Neural cell (in vitro differentiated cells): ENCODE results near the gene P2RY14. TPM values are rescaled to one million over a fixed set of nuclear protein-coding genes. Genes with fewer than 3 reads are reported as not detected.

Experiments
- H2AFZ ChIP-seq: fragments of 200-600, 300-800 bp; sonication (generic), shearing (Covaris generic); 2 replicates; pipeline ENCODE4 v1.6.0; 2014; ENCODE audit warnings: low read depth, mild to moderate bottlenecking, antibody characterized with exemption, low read length, moderate library complexity
- H3F3A ChIP-seq: fragments of 200-600 bp; shearing (Covaris generic); 2 replicates; pipeline ENCODE4 v1.6.1; 2016; ENCODE audit warnings: mild to moderate bottlenecking, moderate library complexity, mixed read lengths, antibody characterized with exemption, low read length; ENCODE audit not compliant: insufficient read depth, poor library complexity, severe bottlenecking
- H3K27ac ChIP-seq: fragments of 200-600, 300-800 bp; sonication (generic), shearing (Covaris generic); 2 replicates; pipeline ENCODE4 v1.5.1; 2014; ENCODE audit warnings: mild to moderate bottlenecking, low read length, moderate library complexity
- H3K27me3 ChIP-seq: fragments of 300-800, 200-600 bp; sonication (generic), shearing (Covaris generic); 2 replicates; pipeline ENCODE4 v1.6.0; 2014; ENCODE audit warnings: mild to moderate bottlenecking, low read depth, low read length, moderate library complexity; ENCODE audit not compliant: insufficient read depth
- H3K36me3 ChIP-seq: fragments of 300-800, 200-600 bp; sonication (generic), shearing (Covaris generic); 2 replicates; pipeline ENCODE4 v1.5.1; 2014; ENCODE audit warnings: mild to moderate bottlenecking, antibody characterized with exemption, low read length, moderate library complexity; ENCODE audit not compliant: insufficient read depth
- H3K4me2 ChIP-seq: fragments of 300-800, 200-600 bp; sonication (generic), shearing (Covaris generic); 2 replicates; pipeline ENCODE4 v1.6.0; 2014; ENCODE audit warnings: mild to moderate bottlenecking, low read length
- H3K4me3 ChIP-seq: fragments of 300-800, 200-600 bp; sonication (generic), shearing (Covaris generic); 2 replicates; pipeline ENCODE4 v1.5.1; 2014; ENCODE audit warnings: mild to moderate bottlenecking, low read length, moderate library complexity
- H3K79me2 ChIP-seq: fragments of 200-600 bp; shearing (Covaris generic); replicated peaks from 2 replicates; pipeline ENCODE4 v1.6.0; 2014; ENCODE audit warnings: mild to moderate bottlenecking, low read length, moderate library complexity; ENCODE audit not compliant: insufficient read depth
- H3K9ac ChIP-seq: fragments of 300-800, 200-600 bp; sonication (generic), shearing (Covaris generic); 2 replicates; pipeline ENCODE4 v1.6.1; 2016; ENCODE audit warnings: mild to moderate bottlenecking, low read length, mixed read lengths
- H3K9me2 ChIP-seq: fragments of 200-600 bp; shearing (Covaris generic); 2 replicates; pipeline ENCODE4 v1.6.1; 2016; ENCODE audit warnings: mild to moderate bottlenecking, low read length, mixed read lengths; ENCODE audit not compliant: insufficient read depth
- H3K9me3 ChIP-seq: fragments of 200-600, 300-800 bp; sonication (generic), shearing (Covaris generic); 2 replicates; pipeline ENCODE4 v1.6.1; 2016; ENCODE audit warnings: mild to moderate bottlenecking, mixed run types, low read length, moderate library complexity, mixed read lengths
- H4K20me1 ChIP-seq: fragments of 200-600 bp; shearing (Covaris generic); 2 replicates; pipeline ENCODE4 v1.6.1; 2016; ENCODE audit warnings: mild to moderate bottlenecking, mixed run types; ENCODE audit not compliant: insufficient read depth
- EP300 ChIP-seq: fragments of 450-650 bp; conservative IDR thresholded peaks from 2 replicates; pipeline ENCODE4 v1.6.1; 2014; ENCODE audit warnings: antibody characterized with exemption, mild to moderate bottlenecking, moderate library complexity; ENCODE audit not compliant: poor library complexity, severe bottlenecking
- EZH2 ChIP-seq: fragments of 200-600, 300-800 bp; shearing (Covaris generic), sonication (generic); IDR thresholded peaks from 2 replicates; pipeline ENCODE4 v1.6.1; 2014; ENCODE audit warnings: antibody characterized with exemption, low read length, borderline replicate concordance, mild to moderate bottlenecking; ENCODE audit not compliant: insufficient read depth, poor library complexity, severe bottlenecking
- MXI1 ChIP-seq: fragments of 450-650 bp; conservative IDR thresholded peaks from 2 replicates; pipeline ENCODE4 v1.6.1; 2014; ENCODE audit warnings: antibody characterized with exemption, mild to moderate bottlenecking; ENCODE audit not compliant: poor library complexity, severe bottlenecking
- POLR2AphosphoS5 ChIP-seq: IDR thresholded peaks from 2 replicates; pipeline ENCODE4 v1.6.1; 2012
- RAD21 ChIP-seq: fragments of 450-650 bp; conservative IDR thresholded peaks from 2 replicates; pipeline ENCODE4 v1.6.1; 2014; ENCODE audit warnings: antibody characterized with exemption, mild to moderate bottlenecking, moderate library complexity
- SMC3 ChIP-seq: fragments of 450-650 bp; conservative IDR thresholded peaks from 2 replicates; pipeline ENCODE4 v1.6.1; 2014; ENCODE audit warnings: antibody characterized with exemption, mild to moderate bottlenecking, moderate library complexity; ENCODE audit not compliant: poor library complexity
- TAF1 ChIP-seq: IDR thresholded peaks from 2 replicates; pipeline ENCODE4 v1.6.1; 2012; ENCODE audit warnings: low read depth
- polyA plus RNA-seq: library from polyadenylated mRNA; depleted of rRNA; stranded (reverse); fragments of >200 nt; gene quantifications from 2 replicates; pipeline ENCODE4 v1.2.3, GENCODE V29; 2014
- TF ChIP-seq, protein P1 (sequence below): fragments of 450-650 bp; IDR thresholded peaks from 2 replicates; pipeline ENCODE4 v1.5.1; 2014; ENCODE audit warnings: antibody characterized with exemption, mild to moderate bottlenecking, moderate library complexity; ENCODE audit not compliant: poor library complexity, severe bottlenecking
- TF ChIP-seq, protein P2 (sequence below): IDR thresholded peaks from 2 replicates; pipeline ENCODE4 v1.6.1; 2012; ENCODE audit warnings: borderline replicate concordance

The P2RY14 gene
- polyA plus RNA-seq, 1 donor from 2014 or later: not detected

DNA sequence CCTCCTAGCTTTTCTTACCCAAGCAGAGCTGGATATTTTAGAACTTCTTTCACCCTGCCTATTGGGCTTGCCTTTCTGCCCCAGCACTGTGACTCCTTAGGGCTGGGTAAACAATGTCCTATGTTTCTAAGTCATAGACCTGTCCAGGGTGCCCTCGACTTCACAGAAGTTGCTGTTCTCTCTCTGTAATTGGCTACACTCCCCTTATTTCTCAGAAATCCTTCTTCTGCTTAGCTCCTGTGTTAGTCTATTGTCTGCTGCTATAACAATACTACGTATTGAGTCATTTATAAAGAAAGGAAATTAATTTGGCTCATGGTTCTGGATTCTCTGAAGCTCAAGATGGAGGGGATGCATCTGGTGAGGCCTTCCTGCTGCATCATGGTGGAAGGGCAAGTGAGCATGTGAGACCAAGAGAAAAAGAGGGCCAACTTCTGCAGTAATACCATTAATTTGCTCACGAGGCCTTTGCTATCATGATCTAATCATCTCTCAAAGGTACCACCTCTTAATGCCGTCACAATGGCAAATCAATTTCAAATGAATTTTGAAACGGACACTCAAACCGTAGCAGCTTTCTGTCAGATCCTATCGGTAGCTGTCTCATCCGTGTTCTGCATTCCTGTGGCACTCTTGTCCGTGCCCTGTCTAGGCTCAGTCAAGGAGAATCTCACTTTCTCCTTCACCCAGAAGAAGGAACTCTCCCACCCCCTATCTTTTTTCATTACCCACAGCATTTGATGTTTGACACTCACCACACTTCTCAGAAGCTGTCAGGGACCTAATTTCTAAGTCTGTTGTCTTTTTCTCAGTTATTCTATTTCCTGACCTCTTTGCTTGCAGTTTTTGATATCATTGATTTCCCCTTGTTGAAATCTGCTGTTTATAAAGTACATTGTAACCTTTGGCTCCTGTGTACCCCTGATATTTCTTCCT, 53.0 kb downstream of the P2RY14 start:
- H3K9me3 ChIP-seq: no peaks in the 10 kb centered on the region
- no peaks in the 10 kb centered on the region for H3K79me2 ChIP-seq
- peaks cover 4% of the 10 kb centered on the region for H4K20me1 ChIP-seq
- no peak overlapping the region for H3K4me2 ChIP-seq
- no peak overlapping the region for H3K4me3 ChIP-seq
- H3K9ac ChIP-seq: no peak overlapping the region
- no peaks in the 10 kb centered on the region for H3K27me3 ChIP-seq
- TF ChIP-seq POLR2AphosphoS5 (no peak), MXI1 (no peak), RAD21 (no peak), TAF1 (no peak), EZH2 (no peak)
- TF ChIP-seq, protein P1, sequence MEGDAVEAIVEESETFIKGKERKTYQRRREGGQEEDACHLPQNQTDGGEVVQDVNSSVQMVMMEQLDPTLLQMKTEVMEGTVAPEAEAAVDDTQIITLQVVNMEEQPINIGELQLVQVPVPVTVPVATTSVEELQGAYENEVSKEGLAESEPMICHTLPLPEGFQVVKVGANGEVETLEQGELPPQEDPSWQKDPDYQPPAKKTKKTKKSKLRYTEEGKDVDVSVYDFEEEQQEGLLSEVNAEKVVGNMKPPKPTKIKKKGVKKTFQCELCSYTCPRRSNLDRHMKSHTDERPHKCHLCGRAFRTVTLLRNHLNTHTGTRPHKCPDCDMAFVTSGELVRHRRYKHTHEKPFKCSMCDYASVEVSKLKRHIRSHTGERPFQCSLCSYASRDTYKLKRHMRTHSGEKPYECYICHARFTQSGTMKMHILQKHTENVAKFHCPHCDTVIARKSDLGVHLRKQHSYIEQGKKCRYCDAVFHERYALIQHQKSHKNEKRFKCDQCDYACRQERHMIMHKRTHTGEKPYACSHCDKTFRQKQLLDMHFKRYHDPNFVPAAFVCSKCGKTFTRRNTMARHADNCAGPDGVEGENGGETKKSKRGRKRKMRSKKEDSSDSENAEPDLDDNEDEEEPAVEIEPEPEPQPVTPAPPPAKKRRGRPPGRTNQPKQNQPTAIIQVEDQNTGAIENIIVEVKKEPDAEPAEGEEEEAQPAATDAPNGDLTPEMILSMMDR: no peak
- no peaks in the 10 kb centered on the region for H3F3A ChIP-seq
- H3K36me3 ChIP-seq: peaks cover 5% of the 10 kb centered on the region
- H3K9me2 ChIP-seq: no peaks in the 10 kb centered on the region
- H2AFZ ChIP-seq: no peak overlapping the region
- H3K27ac ChIP-seq: no peak overlapping the region

DNA sequence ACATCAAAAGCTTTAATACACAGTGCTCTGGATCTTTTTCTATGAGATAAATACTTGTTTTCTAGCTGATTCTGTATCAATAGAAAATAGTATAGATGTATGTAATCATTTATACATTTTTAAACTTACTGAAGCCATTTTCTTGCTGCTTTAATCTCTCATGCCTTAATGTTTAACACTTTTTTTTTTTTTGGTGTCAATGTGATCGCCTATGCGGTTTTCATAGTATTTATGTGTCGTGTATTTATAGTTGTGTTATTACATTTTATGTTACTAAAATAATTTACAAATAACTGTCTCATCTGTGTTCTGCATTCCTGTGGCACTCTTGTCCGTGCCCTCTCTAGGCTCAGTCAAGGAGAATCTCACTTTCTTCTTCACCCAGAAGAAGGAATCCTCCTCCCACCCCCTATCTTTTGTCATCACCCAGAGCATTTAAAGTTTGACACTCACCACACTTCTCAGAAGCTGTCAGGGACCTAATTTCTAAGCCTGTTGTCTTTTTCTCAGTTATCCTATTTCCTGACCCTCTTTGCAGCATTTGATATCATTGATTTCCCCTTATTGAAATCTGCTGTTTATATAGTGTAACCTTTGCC, 54.0 kb downstream of the P2RY14 start:
- no peak overlapping the region for H3K4me3 ChIP-seq
- no peak overlapping the region for H3K4me2 ChIP-seq
- no peaks in the 10 kb centered on the region for H3F3A ChIP-seq
- no peaks in the 10 kb centered on the region for H3K27me3 ChIP-seq
- peaks cover 4% of the 10 kb centered on the region for H4K20me1 ChIP-seq
- H3K9me3 ChIP-seq: no peaks in the 10 kb centered on the region
- no peak overlapping the region for H2AFZ ChIP-seq
- TF ChIP-seq, protein P2, sequence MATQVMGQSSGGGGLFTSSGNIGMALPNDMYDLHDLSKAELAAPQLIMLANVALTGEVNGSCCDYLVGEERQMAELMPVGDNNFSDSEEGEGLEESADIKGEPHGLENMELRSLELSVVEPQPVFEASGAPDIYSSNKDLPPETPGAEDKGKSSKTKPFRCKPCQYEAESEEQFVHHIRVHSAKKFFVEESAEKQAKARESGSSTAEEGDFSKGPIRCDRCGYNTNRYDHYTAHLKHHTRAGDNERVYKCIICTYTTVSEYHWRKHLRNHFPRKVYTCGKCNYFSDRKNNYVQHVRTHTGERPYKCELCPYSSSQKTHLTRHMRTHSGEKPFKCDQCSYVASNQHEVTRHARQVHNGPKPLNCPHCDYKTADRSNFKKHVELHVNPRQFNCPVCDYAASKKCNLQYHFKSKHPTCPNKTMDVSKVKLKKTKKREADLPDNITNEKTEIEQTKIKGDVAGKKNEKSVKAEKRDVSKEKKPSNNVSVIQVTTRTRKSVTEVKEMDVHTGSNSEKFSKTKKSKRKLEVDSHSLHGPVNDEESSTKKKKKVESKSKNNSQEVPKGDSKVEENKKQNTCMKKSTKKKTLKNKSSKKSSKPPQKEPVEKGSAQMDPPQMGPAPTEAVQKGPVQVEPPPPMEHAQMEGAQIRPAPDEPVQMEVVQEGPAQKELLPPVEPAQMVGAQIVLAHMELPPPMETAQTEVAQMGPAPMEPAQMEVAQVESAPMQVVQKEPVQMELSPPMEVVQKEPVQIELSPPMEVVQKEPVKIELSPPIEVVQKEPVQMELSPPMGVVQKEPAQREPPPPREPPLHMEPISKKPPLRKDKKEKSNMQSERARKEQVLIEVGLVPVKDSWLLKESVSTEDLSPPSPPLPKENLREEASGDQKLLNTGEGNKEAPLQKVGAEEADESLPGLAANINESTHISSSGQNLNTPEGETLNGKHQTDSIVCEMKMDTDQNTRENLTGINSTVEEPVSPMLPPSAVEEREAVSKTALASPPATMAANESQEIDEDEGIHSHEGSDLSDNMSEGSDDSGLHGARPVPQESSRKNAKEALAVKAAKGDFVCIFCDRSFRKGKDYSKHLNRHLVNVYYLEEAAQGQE: no peak
- TF ChIP-seq, protein P1: no peak
- TF ChIP-seq POLR2AphosphoS5 (no peak), EP300 (no peak), MXI1 (no peak), SMC3 (no peak), RAD21 (no peak), EZH2 (no peak), TAF1 (no peak)
- no peak overlapping the region for H3K9ac ChIP-seq
- peaks cover 5% of the 10 kb centered on the region for H3K36me3 ChIP-seq
- no peak overlapping the region for H3K27ac ChIP-seq
- H3K79me2 ChIP-seq: no peaks in the 10 kb centered on the region
- H3K9me2 ChIP-seq: no peaks in the 10 kb centered on the region
